ENCODE data around the gene MLNR.

MLNR gene

DNA sequence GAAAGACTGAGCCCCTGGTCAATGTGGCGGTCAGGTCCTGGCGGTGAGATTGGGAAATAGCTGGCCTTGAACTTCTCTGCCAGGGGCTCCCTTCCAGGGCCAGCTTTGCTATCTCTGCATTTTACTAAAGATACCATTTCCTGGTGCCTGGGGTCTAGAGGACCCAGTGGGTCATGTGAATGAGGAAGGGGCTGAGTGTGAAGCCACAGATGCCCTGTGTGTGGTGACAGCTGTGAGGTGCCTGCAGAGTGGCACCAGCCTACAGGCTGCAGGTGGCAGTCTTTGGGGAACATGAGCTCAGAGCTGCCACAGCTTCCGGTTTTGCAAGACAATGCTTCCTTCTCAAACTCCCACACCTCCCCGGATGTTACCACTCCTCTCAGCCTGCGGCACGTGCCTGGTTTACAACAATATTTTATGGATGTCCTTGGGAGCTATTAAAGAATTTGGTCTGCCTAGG, 5.2 kb upstream of the MLNR start:
- Histone ChIP-seq H3K9ac (ENCODE audit: low read length) (no peak overlapping the region; the same call in 1 of the 2 replicates), H3K4me2 (ENCODE audit: low read length) (no peak overlapping the region; the same call in 1 of the 2 replicates), H2AFZ (ENCODE audit: low read length) (peak overlapping the region; percentile 95), H3K27me3 (ENCODE audit: insufficient read depth, low read length) (peaks cover 6% of the 10 kb centered on the region; the same call in 1 of the 2 replicates), H4K20me1 (ENCODE audit: insufficient read depth, low read length) (no peaks in the 10 kb centered on the region), H3K9me2 (ENCODE audit: low read depth, low read length) (no peaks in the 10 kb centered on the region), H3K36me3 (ENCODE audit: insufficient read depth, low read length) (no peaks in the 10 kb centered on the region), H3K9me3 (ENCODE audit: low read length) (no peaks in the 10 kb centered on the region), H3K4me3 (ENCODE audit: low read depth, low read length, poor library complexity, severe bottlenecking) (no peak overlapping the region), H3F3A (ENCODE audit: insufficient read depth, low read length) (no peaks in the 10 kb centered on the region), H3K27ac (ENCODE audit: low read depth, low read length, poor library complexity, severe bottlenecking) (peak overlapping the region; percentile 5), H3K79me2 (ENCODE audit: insufficient read depth, low read length) (no peaks in the 10 kb centered on the region), H3K4me1 (ENCODE audit: insufficient read depth, low read length, severe bottlenecking) (peaks cover 16% of the 10 kb centered on the region)
- TF ChIP-seq EZH2 (IDR thresholded peaks at IDR 0.05; ENCODE audit: borderline replicate concordance, low read length): no peak
- TF ChIP-seq, protein P1, sequence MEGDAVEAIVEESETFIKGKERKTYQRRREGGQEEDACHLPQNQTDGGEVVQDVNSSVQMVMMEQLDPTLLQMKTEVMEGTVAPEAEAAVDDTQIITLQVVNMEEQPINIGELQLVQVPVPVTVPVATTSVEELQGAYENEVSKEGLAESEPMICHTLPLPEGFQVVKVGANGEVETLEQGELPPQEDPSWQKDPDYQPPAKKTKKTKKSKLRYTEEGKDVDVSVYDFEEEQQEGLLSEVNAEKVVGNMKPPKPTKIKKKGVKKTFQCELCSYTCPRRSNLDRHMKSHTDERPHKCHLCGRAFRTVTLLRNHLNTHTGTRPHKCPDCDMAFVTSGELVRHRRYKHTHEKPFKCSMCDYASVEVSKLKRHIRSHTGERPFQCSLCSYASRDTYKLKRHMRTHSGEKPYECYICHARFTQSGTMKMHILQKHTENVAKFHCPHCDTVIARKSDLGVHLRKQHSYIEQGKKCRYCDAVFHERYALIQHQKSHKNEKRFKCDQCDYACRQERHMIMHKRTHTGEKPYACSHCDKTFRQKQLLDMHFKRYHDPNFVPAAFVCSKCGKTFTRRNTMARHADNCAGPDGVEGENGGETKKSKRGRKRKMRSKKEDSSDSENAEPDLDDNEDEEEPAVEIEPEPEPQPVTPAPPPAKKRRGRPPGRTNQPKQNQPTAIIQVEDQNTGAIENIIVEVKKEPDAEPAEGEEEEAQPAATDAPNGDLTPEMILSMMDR (IDR thresholded peaks at IDR 0.05; ENCODE audit: low read length): peak; percentile 43; the same call in 1 of the 2 replicates

DNA sequence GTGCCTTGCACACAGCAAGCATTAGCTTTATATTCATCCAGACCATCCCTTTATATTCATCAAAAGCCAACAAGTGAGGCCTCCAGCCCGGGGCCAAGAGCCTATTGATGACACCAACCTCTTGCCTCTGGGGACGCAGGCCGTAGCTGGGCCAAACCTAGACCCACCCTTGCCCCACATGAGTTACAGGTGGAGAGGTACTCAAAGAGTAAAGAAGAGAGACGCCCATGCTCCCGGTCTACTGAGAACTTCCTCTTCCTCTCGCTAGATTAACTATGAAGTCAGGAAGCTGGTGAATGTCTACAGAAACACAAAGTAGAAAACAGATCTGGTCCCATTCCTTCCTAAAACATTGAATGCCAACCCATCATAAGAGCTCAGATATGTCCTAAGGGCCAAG, 3.8 kb upstream of the MLNR start:
- TF ChIP-seq, protein P1 (IDR thresholded peaks at IDR 0.05; ENCODE audit: low read length): no peak
- TF ChIP-seq EZH2 (IDR thresholded peaks at IDR 0.05; ENCODE audit: borderline replicate concordance, low read length): no peak
- Histone ChIP-seq H3K9me3 (ENCODE audit: low read length) (no peaks in the 10 kb centered on the region), H3K27me3 (ENCODE audit: insufficient read depth, low read length) (peaks cover 6% of the 10 kb centered on the region; the same call in 1 of the 2 replicates), H3K27ac (ENCODE audit: low read depth, low read length, poor library complexity, severe bottlenecking) (no peak overlapping the region), H3K4me1 (ENCODE audit: insufficient read depth, low read length, severe bottlenecking) (peaks cover 16% of the 10 kb centered on the region), H3K79me2 (ENCODE audit: insufficient read depth, low read length) (no peaks in the 10 kb centered on the region), H3K4me2 (ENCODE audit: low read length) (no peak overlapping the region), H3K36me3 (ENCODE audit: insufficient read depth, low read length) (no peaks in the 10 kb centered on the region), H2AFZ (ENCODE audit: low read length) (peak overlapping the region; percentile 71), H3K4me3 (ENCODE audit: low read depth, low read length, poor library complexity, severe bottlenecking) (no peak overlapping the region), H4K20me1 (ENCODE audit: insufficient read depth, low read length) (no peaks in the 10 kb centered on the region), H3K9me2 (ENCODE audit: low read depth, low read length) (no peaks in the 10 kb centered on the region), H3F3A (ENCODE audit: insufficient read depth, low read length) (no peaks in the 10 kb centered on the region), H3K9ac (ENCODE audit: low read length) (no peak overlapping the region)

DNA sequence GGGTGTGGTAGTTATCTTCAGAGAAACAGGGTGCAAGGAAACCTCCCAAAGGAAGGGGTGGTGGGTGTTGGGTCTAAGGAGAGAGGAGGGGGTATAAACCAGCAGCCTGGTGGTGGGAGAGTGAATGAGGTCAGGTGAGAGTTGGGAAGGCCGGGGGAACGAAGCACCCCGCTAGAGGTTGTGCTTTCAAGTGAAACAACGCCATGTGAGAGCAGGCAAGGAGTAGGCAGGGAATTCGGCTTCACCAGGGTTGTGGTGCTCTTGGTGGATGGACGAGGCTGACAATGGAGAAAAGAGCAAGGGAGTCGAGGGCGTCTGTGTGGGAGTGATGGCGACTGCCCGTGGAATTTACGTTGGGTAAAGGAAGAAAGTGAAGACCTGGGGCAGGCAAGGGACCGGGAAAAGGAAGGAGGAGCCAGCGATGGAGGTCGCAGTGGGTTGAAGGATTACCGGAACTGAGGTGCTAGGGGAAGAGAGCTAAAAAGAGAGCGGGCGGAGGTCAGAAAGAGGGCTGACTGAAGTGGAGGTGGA, 2.1 kb upstream of the MLNR start:
- Histone ChIP-seq H3K4me2 (ENCODE audit: low read length) (no peak overlapping the region), H3K9me3 (ENCODE audit: low read length) (no peaks in the 10 kb centered on the region), H4K20me1 (ENCODE audit: insufficient read depth, low read length) (no peaks in the 10 kb centered on the region), H3K9me2 (ENCODE audit: low read depth, low read length) (no peaks in the 10 kb centered on the region), H3K27me3 (ENCODE audit: insufficient read depth, low read length) (peaks cover 6% of the 10 kb centered on the region; the same call in 1 of the 2 replicates), H3K4me1 (ENCODE audit: insufficient read depth, low read length, severe bottlenecking) (peaks cover 16% of the 10 kb centered on the region), H3K27ac (ENCODE audit: low read depth, low read length, poor library complexity, severe bottlenecking) (no peak overlapping the region), H3K36me3 (ENCODE audit: insufficient read depth, low read length) (no peaks in the 10 kb centered on the region), H3F3A (ENCODE audit: insufficient read depth, low read length) (no peaks in the 10 kb centered on the region), H2AFZ (ENCODE audit: low read length) (no peak overlapping the region), H3K9ac (ENCODE audit: low read length) (no peak overlapping the region), H3K79me2 (ENCODE audit: insufficient read depth, low read length) (no peaks in the 10 kb centered on the region), H3K4me3 (ENCODE audit: low read depth, low read length, poor library complexity, severe bottlenecking) (no peak overlapping the region)
- no peak for TF ChIP-seq EZH2 (IDR thresholded peaks at IDR 0.05; ENCODE audit: borderline replicate concordance, low read length)
- TF ChIP-seq, protein P1 (IDR thresholded peaks at IDR 0.05; ENCODE audit: low read length): no peak

Data from OCI-LY1 (cell line).